OCI-LY3 (cell line): ENCODE data around the gene RSBN1.

Experiments
- CTCF ChIP-seq: fragments of 200-600, 300-600 bp; sonication (generic); IDR thresholded peaks from 2 replicates; pipeline ENCODE4 v1.5.1; 2014; ENCODE audit warnings: antibody characterized with exemption, low read length, low read depth
- EZH2phosphoT487 ChIP-seq: fragments of 200-600 bp; shearing (Covaris generic); IDR thresholded peaks from 2 replicates; pipeline ENCODE4 v1.6.1; 2018; ENCODE audit warnings: antibody characterized with exemption, mixed run types, low read depth

DNA sequence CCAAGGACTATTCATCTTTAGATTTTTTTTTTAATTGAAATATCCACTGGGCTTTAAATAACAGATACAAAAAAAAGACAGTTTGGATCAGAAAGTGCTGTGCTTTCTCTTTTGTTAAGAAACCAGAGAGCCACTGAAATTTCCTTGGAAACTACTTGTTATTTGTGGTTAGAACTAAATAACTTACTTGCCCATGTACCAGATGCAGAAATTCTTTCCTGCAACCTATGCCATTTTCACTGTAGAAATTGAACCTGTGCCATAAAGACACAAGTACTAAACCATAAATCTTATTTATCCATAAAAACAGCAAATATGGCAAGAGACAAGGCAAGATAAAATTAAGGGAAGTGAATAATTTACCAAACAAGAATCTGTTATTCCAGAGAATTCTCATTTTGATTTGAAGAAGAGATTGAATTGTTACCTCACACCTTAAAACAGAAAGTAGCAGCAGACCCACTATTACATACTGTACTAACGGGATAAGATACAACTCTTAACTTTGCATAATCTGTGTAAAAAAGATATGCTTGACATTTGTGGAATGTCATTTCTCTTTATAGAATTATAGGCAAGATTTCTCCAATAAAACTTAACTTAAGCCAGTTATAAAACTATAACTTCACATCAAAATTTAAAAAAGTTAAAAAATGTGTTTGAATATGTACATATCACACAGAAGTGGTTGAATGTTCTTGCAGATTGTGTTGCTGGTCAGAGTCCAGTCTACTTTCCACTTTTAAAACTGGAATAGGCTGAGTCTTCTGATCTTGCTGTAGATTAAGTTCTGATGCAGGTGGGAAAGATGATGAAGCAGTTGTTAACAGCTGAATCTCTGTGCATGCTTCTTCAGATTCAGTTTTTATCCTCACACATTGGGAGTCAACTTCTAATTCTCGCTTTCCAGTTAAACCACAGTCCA, 46.7 kb downstream of the RSBN1 start:
- no peak for TF ChIP-seq CTCF
- no peak for TF ChIP-seq EZH2phosphoT487
